Thyroid gland (tissue), 4 donors: ENCODE data around the gene CRX.

Experiments
- CTCF ChIP-seq, 6 experiments: fragments of 200-600 bp in 3 of 6; fragments of 450-650 bp in 3 of 6; sonication (generic) in 3 of 6; IDR thresholded peaks; one replicate each; pipeline ENCODE4 v1.5.1; 2016 to 2019; ENCODE audit warnings: antibody characterized with exemption in 6 of 6, mild to moderate bottlenecking in 2 of 6, inconsistent platforms in 1 of 6, moderate library complexity in 1 of 6
- POLR2A ChIP-seq, 2 donors: fragments of 450-650 bp; IDR thresholded peaks; one replicate each; pipeline ENCODE4 v1.6.1; 2017; ENCODE audit warnings: antibody characterized with exemption in 2 of 2, mild to moderate bottlenecking in 2 of 2, moderate library complexity in 1 of 2

- no peak for TF ChIP-seq CTCF (IDR thresholded peaks at IDR 0.05)
- no peak for TF ChIP-seq POLR2A (IDR thresholded peaks at IDR 0.05)
Observed at GRCh38 chr19:47842941-47843340, 21.2 kb downstream of the CRX start.
